Thyroid gland (tissue), 4 donors: Measurements from ENCODE around the gene KATNA1. TPM values are rescaled to one million over a fixed set of nuclear protein-coding genes. Genes with fewer than 3 reads are reported as not detected.

Experiments
- DNase-seq, 2 donors: peaks; one replicate each; pipeline ENCODE4 v3.0.0-alpha.2; 2019
- H3K27ac ChIP-seq, 3 donors: fragments of 200-600 bp; sonication (generic); 1 replicate in 2 of 3; 2 replicates in 1 of 3; pipeline ENCODE4 v1.5.1; 2016 to 2019; ENCODE audit warnings: mild to moderate bottlenecking in 1 of 3, moderate library complexity in 1 of 3
- H3K27me3 ChIP-seq: fragments of 200-600 bp; sonication (generic); one replicate; pipeline ENCODE4 v1.5.1; 2019
- H3K36me3 ChIP-seq, 2 donors: fragments of 200-600 bp; sonication (generic); one replicate each; pipeline ENCODE4 v1.5.1; 2016 to 2019
- H3K4me1 ChIP-seq, 2 donors: fragments of 200-600 bp; sonication (generic); one replicate each; pipeline ENCODE4 v1.5.1; 2017 to 2019
- H3K4me3 ChIP-seq, 3 donors: fragments of 200-600 bp; sonication (generic); replicated peaks in 1 of 3; 1 replicate in 2 of 3; 2 replicates in 1 of 3; pipeline ENCODE4 v1.5.1; 2016; ENCODE audit warnings: mild to moderate bottlenecking in 1 of 3
- H3K9me3 ChIP-seq: fragments of 200-600 bp; sonication (generic); one replicate; pipeline ENCODE4 v1.5.1; 2017
- POLR2A ChIP-seq, 2 donors: fragments of 450-650 bp; IDR thresholded peaks; one replicate each; pipeline ENCODE4 v1.6.1; 2017; ENCODE audit warnings: antibody characterized with exemption in 2 of 2, mild to moderate bottlenecking in 2 of 2, moderate library complexity in 1 of 2
- WGBS, 2 donors: methylation state at CpG; one replicate each; pipeline ENCODE4 v1.1.5; 2017; 5-methylcytosine and 5-hydroxymethylcytosine counted together
- intact Hi-C: fragments of 100-400 bp; cut with DNase I; formaldehyde crosslinking; loops from one replicate; pipeline ENCODE4 v1.15.1; 2023
- total RNA-seq, 4 donors: library from RNA; depleted of rRNA; stranded (reverse); fragments of >200 nt; gene quantifications; one replicate each; pipeline ENCODE4 v1.2.3, GENCODE V29; 2016
- TF ChIP-seq, protein P1 (sequence below), 6 experiments: fragments of 200-600 bp in 3 of 6; fragments of 450-650 bp in 3 of 6; sonication (generic) in 3 of 6; IDR thresholded peaks; one replicate each; pipeline ENCODE4 v1.5.1; 2016 to 2019; ENCODE audit warnings: antibody characterized with exemption in 6 of 6, mild to moderate bottlenecking in 2 of 6, inconsistent platforms in 1 of 6, moderate library complexity in 1 of 6

Gene KATNA1
- total RNA-seq, 4 donors from 2014 or later, result 17.8 to 21.6 (median 18.4) TPM

GRCh38 chr6:149636124-149636523 lies 12.4 kb downstream of the KATNA1 start:
- no peaks in the 10 kb centered on the region for H3K9me3 ChIP-seq
- no peaks in the 10 kb centered on the region for H3K36me3 ChIP-seq
- no peak overlapping the region for H3K27ac ChIP-seq
- no peaks in the 10 kb centered on the region for H3K27me3 ChIP-seq
- H3K4me1 ChIP-seq, result no peaks in the 10 kb centered on the region
- no peak for TF ChIP-seq POLR2A (IDR thresholded peaks at IDR 0.05)
- TF ChIP-seq, protein P1, sequence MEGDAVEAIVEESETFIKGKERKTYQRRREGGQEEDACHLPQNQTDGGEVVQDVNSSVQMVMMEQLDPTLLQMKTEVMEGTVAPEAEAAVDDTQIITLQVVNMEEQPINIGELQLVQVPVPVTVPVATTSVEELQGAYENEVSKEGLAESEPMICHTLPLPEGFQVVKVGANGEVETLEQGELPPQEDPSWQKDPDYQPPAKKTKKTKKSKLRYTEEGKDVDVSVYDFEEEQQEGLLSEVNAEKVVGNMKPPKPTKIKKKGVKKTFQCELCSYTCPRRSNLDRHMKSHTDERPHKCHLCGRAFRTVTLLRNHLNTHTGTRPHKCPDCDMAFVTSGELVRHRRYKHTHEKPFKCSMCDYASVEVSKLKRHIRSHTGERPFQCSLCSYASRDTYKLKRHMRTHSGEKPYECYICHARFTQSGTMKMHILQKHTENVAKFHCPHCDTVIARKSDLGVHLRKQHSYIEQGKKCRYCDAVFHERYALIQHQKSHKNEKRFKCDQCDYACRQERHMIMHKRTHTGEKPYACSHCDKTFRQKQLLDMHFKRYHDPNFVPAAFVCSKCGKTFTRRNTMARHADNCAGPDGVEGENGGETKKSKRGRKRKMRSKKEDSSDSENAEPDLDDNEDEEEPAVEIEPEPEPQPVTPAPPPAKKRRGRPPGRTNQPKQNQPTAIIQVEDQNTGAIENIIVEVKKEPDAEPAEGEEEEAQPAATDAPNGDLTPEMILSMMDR (IDR thresholded peaks at IDR 0.05), result no peak
- no peak overlapping the region for H3K4me3 ChIP-seq
- WGBS, 2 donors, result 80 to 88% methylated on average over 2 of the region's 2 CpGs
- intact Hi-C loops, result no loop called here
- no peak for DNase-seq

DNA sequence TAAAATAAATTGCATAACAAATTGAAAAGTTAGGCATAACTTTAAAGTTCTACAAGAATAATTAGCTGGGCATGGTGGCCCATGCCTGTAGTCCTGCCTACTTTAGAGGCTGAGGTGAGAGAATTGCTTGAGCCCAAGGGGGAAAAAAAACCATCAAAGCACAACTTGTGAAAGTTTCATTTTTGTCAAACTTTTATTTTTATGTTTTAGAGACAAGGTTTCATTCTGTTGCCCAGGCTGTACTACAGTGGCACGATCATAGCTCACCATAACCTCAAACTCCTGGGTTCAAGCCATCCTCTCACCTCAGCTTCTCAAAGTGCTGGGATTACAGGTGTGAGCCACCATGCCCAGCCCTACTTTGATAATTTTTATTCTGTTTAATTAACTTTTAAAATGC lies 14.2 kb downstream of the KATNA1 start:
- intact Hi-C loops, result no loop called here
- no peaks in the 10 kb centered on the region for H3K4me1 ChIP-seq
- 91 to 96% methylated on average over 1 of the region's 1 CpG for WGBS, 2 donors
- H3K36me3 ChIP-seq, result no peaks in the 10 kb centered on the region
- TF ChIP-seq, protein P1 (IDR thresholded peaks at IDR 0.05), result no peak
- no peak for TF ChIP-seq POLR2A (IDR thresholded peaks at IDR 0.05)
- H3K27me3 ChIP-seq, result no peaks in the 10 kb centered on the region
- no peak for DNase-seq
- no peak overlapping the region for H3K4me3 ChIP-seq
- H3K27ac ChIP-seq, result no peak overlapping the region
- H3K9me3 ChIP-seq, result no peaks in the 10 kb centered on the region

GRCh38 chr6:149628875-149629510 lies 19.5 kb downstream of the KATNA1 start:
- TF ChIP-seq, protein P1 (IDR thresholded peaks at IDR 0.05), result no peak
- no peak for TF ChIP-seq POLR2A (IDR thresholded peaks at IDR 0.05)
- Histone ChIP-seq H3K36me3 (peaks cover 0 to 2% of the 10 kb centered on the region in 2 donors), H3K4me1 (no peaks in the 10 kb centered on the region), H3K4me3 (no peak overlapping the region), H3K27me3 (no peaks in the 10 kb centered on the region), H3K27ac (no peak overlapping the region), H3K9me3 (no peaks in the 10 kb centered on the region)
- WGBS, 2 donors, result 92 to 94% methylated on average over 4 of the region's 4 CpGs
- no peak for DNase-seq
- intact Hi-C loops, result no loop called here

- Histone ChIP-seq H3K36me3 (peaks cover 0 to 2% of the 10 kb centered on the region in 2 donors), H3K27ac (no peak overlapping the region), H3K4me3 (no peak overlapping the region), H3K9me3 (no peaks in the 10 kb centered on the region), H3K27me3 (no peaks in the 10 kb centered on the region), H3K4me1 (no peaks in the 10 kb centered on the region)
- intact Hi-C loops, result no loop called here
- DNase-seq, result no peak
- no peak for TF ChIP-seq POLR2A (IDR thresholded peaks at IDR 0.05)
- TF ChIP-seq, protein P1 (IDR thresholded peaks at IDR 0.05), result no peak
Measured at GRCh38 chr6:149627672-149628071, 20.8 kb downstream of the KATNA1 start.

DNA sequence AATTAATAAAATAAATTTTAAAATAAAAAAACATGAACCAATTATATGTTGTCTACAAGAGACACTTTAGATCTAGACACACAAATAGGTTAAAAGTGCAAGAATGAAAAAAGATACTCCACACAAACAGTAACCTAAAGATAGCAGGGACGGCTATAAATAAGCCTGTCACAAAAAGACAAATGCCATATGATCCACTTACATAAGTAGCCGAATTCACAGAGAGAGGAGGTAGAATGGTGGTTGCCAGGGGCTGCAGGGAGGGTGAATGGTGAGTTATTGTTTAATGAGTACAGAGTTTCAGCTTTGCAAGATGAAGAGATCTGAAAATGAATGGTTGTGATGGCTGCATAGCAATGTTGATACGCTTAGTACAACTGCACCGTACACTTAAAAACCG lies 32.7 kb downstream of the KATNA1 start:
- H3K36me3 ChIP-seq, result peaks cover 0 to 8% of the 10 kb centered on the region in 2 donors
- H3K27me3 ChIP-seq, result no peaks in the 10 kb centered on the region
- H3K4me1 ChIP-seq, result no peaks in the 10 kb centered on the region
- H3K4me3 ChIP-seq, result no peak overlapping the region
- 81% methylated on average over 5 of the region's 5 CpGs for WGBS, 2 donors
- no peak for DNase-seq
- intact Hi-C loops, result no loop called here
- no peaks in the 10 kb centered on the region for H3K9me3 ChIP-seq
- TF ChIP-seq, protein P1 (IDR thresholded peaks at IDR 0.05), result no peak
- no peak for TF ChIP-seq POLR2A (IDR thresholded peaks at IDR 0.05)
- no peak overlapping the region for H3K27ac ChIP-seq
